Lung microvascular endothelial cell (primary cell): ENCODE measurements around the gene ATP8A2. TPM values are rescaled to one million over a fixed set of nuclear protein-coding genes. Genes with fewer than 3 reads are reported as not detected.

ENCODE experiments used
- DNase-seq, 2 donors: peaks; one replicate each; pipeline versions ENCODE4 v3.0.0 to v3.0.0-alpha.2; 2010; ENCODE audit warnings: low read depth in 2 of 2
- total RNA-seq: library from RNA; depleted of rRNA; stranded (reverse); fragments of >200 nt; gene quantifications from 2 replicates; pipeline ENCODE4 v1.2.1, GENCODE V29; 2014

Gene ATP8A2
- total RNA-seq, 1 donor from 2014 or later, result under 0.01 TPM

GRCh38 chr13:25619897-25620296, 248.1 kb downstream of the ATP8A2 start:
- DNase-seq, result no peak

DNA sequence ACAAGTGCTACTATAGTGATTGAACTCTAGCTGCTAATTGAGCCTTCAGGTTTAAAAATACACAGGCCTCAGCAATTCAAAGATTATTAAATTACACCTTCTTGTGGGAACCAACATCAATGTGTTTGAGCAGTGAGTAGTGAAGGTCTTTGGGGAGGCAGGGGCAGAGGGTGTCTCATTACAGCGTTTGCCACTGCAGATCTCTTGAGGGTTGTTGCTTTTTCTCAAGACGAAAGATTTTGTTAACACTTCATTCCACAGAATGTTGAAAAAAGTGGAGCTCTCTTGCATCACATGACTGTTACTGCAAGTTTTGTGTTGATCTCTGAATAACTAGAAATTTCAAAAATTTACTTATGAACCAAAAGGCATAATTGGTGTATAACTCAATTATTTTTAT, 253.6 kb downstream of the ATP8A2 start:
- DNase-seq, result no peak

DNA sequence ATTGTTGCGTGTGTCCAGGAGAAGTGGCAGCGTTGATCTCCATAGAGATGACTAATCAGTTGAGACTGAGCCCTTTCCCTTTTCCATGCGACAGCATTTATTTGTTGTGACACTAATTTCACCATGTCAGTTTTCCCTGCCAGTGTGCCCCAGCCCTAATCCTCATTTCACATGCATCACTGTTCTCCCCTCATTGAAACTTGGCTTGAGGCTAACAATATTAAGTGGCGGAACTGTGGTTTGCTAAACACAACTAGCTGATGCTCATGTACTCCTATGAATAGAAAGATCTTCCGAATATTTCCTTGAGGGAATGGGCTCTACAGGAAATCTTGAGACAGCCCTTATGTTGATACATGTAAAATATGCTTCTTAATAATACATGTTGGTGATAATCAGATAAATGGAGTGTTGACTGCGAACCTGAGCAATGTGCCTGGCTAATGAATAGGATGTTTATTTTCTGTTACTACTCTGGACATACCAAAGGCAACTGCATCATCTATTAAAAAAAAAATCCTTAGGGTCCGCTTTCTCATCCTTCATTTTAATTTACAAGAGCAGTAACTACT, 258.6 kb downstream of the ATP8A2 start:
- no peak for DNase-seq

DNA sequence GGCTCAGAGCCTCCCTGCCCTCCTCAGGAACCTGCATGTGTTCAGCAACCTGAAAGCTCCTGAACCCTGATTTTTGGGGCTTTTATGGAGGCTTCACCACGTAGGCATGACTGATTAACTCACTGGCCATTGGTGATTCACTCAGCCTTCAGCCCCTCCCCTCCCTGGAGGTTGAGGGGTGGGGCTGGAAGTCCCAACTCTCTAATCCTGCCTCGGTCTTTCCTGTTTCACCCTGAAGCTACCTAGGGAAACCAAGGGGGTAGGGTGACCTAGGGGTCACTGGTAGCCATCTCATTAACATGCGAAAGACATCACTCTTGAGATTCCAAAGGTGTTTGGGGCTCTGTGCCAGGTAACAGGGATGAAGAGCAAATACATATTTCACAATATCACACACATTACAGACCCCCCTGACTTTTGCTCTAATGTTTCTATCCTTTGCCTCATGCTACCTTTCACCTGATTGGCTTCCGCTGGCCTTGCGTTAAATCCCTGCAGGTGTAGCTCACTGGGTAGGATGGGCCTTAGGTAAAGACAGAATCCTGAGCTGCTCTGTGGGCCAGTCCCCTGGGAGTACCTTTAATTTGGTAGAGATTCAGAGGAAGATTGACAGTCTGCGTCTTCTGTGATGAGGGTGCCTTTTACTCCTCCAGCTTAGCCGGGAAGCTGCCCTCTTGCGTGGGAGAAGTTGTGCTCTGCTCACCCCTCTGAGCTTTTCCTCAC, 260.6 kb downstream of the ATP8A2 start:
- DNase-seq, result no peak

DNA sequence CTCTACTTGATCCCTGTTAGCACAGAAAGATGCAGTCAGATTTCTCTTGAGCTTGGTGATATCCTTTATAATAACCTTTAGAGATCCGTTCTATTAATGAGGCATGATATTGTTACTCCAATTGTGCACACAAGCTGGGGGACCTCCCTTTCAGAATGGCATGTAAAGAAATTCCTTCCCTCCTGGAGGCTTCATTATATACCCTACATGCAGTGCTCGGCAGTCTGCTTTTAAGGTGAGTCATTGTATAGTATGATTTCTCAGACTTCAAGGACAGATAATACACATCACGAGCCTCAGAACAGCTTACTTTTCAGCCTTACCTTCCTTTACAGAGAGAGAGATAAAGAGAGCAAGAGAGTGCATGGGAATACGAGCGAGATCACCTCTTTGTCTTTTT, 261.3 kb downstream of the ATP8A2 start:
- DNase-seq, result no peak

GRCh38 chr13:25645681-25646080, 273.9 kb downstream of the ATP8A2 start:
- no peak for DNase-seq

DNA sequence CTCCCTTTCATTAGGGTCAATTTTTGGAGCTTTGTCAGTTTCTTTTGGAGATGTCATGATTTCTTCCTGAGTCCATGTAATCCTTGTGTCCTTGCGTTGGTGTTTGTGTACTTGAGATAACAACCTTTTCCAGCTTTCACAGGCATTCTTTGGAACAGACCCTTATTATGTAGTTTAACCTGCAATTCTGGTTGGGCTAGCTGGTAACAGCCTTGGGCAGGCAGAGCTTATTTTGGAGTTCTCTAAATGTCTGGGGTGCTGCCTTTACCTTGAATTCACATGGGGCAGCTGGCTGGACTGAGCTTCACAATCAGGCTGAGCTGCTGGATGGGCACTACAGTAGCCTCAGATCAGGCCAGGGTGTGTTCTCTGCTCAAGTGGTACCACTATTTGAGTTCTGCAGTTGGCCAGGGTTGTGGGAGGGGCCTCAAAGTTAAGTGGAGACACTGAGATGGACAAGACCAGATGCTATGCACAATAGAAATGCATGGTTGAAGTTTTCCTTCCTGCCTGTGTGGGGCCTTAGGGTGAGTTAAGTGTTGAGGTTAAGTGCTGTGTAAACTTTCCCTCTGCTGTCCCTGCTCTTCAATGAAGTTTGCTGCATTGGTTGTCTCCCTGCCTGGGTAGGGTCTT, 277.3 kb downstream of the ATP8A2 start:
- DNase-seq, result no peak

DNA sequence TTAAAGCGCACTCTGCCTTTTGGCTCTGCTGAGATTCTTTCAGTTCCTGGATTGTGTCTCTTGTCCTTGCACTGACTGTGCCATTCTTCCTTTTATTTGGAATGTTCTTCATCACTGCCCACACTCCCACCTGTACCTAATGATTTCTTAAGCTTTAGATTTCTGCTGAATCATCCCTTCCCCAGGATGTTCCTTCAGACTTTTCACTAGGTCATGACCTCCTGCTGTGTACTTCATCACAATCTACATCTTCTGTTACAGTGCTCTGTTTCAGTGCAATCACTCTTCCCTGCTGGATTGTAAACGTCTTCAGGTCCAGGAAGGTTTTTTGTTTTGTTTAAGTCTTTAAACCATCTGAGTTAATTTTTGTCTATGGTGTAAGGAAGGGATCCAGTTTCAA, 281.0 kb downstream of the ATP8A2 start:
- no peak for DNase-seq

- DNase-seq, result no peak
Observed at GRCh38 chr13:25654322-25654721, 282.5 kb downstream of the ATP8A2 start.

- DNase-seq, result no peak
Observed at GRCh38 chr13:25657157-25657556, 285.4 kb downstream of the ATP8A2 start.

DNA sequence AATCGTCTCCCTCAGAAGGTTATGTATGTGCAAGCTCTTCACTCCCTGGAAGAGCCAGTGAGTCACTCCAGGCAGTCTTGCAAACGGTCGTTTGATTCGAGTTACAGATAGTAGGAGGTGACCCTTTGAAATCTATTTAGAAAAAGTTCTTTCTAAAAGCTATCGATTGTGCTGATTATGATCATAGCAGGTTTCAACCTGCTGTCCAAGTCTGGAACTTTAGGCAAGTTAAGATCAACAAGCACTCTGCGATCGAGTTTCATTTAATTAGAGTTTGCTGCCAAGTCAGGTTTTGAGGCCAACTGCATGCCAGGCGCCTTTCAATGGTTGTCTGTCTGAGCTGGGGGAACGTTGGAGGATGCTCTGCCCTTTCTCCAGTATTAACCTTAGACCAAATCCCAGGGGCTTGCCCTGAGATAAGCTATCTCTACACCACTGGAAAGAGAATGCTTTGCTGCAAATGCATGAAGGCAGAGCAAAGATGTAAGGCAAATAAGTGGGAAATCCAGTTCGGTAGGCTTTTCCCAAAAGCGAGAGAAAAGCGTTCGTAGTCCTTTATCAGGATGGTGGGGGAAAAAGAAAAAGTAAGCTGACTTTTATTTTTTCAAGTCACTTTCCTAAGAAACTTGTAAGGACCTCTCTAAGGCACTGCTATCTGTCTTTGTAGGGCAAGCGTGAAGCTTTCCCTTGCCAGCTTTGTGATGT, 287.5 kb downstream of the ATP8A2 start:
- no peak for DNase-seq

- DNase-seq, result no peak
Observed at GRCh38 chr13:25660996-25661395, 289.2 kb downstream of the ATP8A2 start.

DNA sequence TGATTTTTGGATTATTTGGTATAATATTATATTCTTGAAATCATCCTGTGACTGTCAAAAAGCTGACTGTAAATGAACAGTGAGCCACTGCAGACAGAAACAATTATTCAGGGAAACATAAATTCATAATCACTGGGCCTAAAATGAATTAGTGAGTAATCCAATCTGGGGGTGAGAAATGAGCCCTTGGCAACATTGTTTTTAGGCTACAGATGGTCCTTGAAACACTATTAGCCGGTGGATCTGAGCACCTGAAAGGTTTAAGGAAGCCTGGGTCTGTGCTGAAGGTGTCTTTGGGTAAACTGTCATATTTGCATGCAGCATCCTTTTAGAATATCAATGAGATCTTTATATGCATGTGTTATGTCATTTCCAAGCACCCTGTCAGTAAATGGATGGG, 290.7 kb downstream of the ATP8A2 start:
- DNase-seq, result no peak

GRCh38 chr13:25668345-25668744, 296.6 kb downstream of the ATP8A2 start:
- DNase-seq, result no peak

DNA sequence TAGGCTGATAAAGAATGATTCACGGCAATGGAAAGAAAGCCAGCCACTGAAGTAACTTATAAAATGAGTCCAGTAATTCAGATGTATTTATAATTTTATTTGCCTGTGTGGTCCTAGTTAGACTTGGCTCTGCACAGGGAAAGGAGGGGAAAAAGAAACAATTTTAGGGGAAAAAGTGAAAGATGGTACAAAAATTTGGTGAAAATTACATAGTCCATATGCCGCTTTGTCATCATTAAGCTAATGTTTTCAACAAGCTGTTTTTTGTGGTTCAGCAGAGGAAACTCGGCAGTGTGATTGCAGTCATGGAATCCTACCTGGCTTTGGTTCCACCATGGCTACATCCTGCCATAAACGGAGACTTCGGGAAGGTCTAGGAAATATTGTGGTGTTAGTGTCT, 301.9 kb downstream of the ATP8A2 start:
- no peak for DNase-seq

- DNase-seq, result no peak
Observed at GRCh38 chr13:25674371-25674770, 302.6 kb downstream of the ATP8A2 start.

DNA sequence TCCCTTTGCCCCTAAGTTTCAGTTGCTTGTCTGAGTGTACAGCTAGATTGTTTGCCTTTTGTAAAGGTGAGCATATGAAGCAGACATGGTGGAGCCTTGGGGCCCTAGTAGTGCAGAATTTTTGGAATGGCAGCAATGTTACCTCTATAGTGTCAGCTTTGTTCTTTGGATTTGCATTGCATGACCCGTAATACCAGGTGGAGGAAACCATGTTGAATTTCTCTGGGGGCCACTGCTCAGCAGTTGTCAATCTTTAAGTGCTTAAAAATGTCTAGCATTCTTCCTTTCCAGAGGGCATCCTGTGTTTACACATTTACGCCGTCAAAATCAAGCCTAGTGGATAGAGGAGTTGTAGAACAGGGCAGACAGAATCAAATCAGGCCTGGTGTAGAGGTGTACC, 303.3 kb downstream of the ATP8A2 start:
- no peak for DNase-seq

DNA sequence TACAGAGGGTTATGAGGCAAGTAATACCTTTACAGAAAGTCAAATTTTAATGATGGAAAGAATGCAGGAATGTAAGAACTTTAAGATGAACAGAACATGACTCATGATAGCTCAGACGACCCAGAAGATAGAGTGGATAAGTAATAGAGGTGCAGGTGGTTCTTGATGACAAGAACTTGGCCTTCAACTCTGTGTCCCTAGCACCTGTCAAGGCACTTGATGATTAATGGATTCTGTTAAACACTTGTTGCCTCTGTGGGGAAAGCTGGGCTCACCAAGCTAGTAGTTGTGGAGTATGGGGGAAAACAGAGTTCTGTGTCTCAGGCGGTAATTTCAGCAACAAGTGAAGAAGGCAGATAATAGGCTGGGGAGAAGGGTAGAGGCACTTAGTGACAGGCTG, 306.2 kb downstream of the ATP8A2 start:
- DNase-seq, result no peak

DNA sequence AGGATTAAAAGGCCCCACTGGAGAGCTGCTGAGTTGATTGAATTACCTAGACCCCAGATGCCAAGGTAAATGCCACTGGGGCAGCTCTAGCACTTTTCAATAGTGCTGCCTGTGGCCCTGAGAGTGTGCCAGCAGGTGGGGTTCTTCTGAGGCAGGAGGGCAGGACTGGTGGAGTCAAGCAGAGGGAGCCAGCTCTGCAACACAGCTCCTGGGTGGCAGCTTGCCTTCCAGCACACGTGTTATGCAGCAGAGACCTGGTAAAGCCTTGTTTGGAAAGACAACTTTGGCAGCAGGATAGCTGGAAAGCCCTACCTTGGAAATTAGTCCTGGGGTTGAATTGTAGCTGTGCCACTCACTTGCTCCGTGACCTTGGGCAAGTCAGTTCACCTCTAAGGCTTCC, 306.6 kb downstream of the ATP8A2 start:
- no peak for DNase-seq

DNA sequence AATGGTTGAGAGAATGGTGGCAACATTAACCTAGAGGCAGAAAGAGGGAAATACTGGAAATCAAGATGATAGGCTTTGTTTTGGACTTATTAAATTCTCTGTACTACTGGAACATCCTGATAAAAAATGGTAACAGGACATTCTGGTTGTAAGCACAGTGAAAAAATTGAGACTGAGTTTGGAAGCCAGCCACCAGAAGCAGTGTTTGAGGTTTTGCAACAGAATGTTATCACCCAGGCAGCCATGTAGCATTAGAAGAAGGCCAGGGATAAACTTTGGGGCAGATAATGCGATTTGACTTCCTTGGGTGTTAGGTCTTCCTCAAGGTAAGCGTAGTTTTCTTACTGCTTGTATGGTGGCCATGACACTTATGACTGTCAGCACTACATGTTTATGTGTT, 307.4 kb downstream of the ATP8A2 start:
- no peak for DNase-seq

- DNase-seq, result no peak
Observed at GRCh38 chr13:25679936-25680335, 308.2 kb downstream of the ATP8A2 start.

GRCh38 chr13:25682276-25682675, 310.5 kb downstream of the ATP8A2 start:
- no peak for DNase-seq

DNA sequence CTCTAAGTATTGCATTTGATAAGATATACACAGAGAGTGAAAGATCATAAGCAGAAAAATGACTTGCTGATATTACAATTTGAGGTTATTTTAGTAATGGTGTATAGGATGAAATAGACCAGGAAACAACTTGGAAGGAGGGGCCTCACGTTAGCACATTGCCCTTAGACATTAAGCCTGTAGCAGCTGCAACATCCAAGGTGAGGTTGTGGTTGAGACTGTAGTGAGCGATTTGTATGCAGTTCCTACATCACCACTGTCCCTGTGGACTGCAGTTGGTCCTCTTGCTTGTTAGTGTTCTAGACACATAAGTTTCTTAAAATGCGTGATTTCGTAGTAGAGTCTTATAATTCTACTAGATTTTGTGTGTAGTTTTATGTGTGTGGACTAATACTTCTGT, 311.3 kb downstream of the ATP8A2 start:
- DNase-seq, result no peak
